Erythroblast (primary cell): ENCODE measurements around the gene SET.

ENCODE experiments used
- GATA1 ChIP-seq: IDR thresholded peaks from 2 replicates; pipeline ENCODE4 v1.6.1; 2011; ENCODE audit warnings: low read depth, mild to moderate bottlenecking, control low read depth, low read length, moderate library complexity
- POLR2A ChIP-seq: IDR thresholded peaks from 2 replicates; pipeline ENCODE4 v1.6.1; 2011; ENCODE audit warnings: mild to moderate bottlenecking, low read length

- TF ChIP-seq POLR2A (no peak), GATA1 (no peak)
Measured at GRCh38 chr9:128702949-128703615, 14.1 kb downstream of the SET start.
